Activated T-cell treated with anti-CD3 and anti-CD28 coated beads for 48 hours (primary cell): ENCODE results near the gene PTPRQ.

Experiments used
- DNase-seq: peaks from one replicate; pipeline ENCODE4 v3.0.0-alpha.2; 2020; ENCODE audit warnings: low read depth

Gene PTPRQ

GRCh38 chr12:80702889-80703805, 259.1 kb downstream of the PTPRQ start:
- no peak for DNase-seq

DNA sequence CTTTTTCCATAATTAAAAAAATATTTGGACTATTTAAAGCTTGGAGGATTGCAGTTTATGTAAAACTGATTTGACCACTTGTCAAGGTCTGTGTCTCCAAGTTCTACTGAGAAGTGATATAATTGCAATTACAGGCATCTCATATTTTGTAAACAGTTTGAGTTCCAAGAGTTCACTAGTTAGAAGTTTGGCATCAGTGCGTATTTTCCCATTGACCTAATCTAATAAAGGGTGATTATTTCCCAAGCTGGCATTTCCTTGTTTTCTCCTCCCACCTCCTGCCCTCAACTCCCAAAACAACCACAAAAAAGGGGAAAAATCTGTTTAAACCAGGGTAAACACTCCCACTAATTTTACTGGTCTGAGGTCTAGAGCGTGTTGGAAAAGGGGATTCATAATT, 260.4 kb downstream of the PTPRQ start:
- no peak for DNase-seq

- no peak for DNase-seq
Measured at GRCh38 chr12:80707126-80707829, 263.2 kb downstream of the PTPRQ start, which contains the start of gene MYF6. TSS of gene MYF6 (plus strand) at chr12:80707634. CDS start at chr12:80707720, 86 bp downstream.

DNA sequence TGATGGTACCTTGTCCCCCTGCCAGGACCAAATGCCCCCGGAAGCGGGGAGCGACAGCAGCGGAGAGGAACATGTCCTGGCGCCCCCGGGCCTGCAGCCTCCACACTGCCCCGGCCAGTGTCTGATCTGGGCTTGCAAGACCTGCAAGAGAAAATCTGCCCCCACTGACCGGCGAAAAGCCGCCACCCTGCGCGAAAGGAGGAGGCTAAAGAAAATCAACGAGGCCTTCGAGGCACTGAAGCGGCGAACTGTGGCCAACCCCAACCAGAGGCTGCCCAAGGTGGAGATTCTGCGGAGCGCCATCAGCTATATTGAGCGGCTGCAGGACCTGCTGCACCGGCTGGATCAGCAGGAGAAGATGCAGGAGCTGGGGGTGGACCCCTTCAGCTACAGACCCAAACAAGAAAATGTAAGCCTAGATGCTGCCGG, 263.8 kb downstream of the PTPRQ start:
- DNase-seq, result no peak

- DNase-seq, result no peak
Measured at GRCh38 chr12:80708259-80708974, 264.4 kb downstream of the PTPRQ start.

DNA sequence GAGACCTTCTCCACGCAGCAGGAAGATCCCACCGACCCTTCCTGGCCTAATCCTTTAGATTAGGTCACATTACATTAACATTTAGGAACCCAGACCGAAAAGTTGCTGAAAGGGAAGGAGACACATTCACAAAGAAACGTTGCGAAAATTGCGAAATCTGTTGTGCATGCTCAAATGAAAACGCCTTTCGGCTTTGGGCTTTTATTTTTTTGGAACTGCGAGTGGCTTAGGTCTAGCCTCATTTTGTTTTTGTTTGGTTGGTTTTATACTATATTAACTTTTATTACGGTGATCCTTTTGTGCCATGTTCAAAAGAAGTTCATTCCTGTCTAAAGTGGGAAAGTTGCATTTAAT, 264.9 kb downstream of the PTPRQ start:
- DNase-seq, result no peak

DNA sequence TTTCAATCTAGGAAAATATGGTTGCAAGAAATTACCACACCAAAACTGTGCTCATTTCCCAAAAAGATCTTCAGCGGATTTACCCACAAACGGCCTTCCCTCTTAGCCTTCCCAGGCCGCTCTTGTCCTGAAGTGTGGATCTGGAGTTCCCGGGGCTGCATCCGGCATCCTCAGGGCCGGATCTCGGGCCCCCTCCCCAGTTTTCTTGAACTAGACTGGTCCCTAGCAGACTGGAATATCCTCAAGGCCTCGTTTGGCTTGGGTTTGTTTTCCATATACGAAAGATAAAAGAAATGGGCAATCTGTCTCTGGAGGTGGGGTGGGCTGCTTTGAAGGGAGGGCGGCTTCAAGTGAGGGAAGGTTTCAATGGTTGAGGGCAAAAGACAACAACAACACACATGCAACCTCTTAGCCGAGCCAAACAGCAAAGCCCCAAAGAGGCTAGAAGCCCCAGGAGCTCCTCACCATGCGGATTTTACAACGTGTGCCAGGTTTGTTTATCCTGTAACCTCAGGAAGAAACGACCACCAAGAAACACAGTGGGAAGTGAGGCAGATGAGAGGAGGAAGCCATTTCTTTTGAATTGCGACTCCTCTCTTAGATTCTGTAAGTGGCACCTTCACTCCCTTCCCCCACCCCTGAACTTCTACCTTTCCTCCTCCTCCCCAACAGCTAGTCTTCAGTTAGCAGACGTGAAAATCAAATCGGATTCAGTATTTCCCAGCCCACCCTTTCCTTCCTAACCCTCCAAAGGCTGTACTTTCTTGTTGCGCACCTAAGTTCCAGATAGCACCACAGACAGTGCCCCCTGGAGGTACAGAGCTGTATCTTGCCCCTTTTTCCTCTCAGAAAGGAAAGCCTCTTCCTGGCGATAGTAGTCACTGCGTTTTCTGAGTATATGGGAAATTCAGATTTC, 266.0 kb downstream of the PTPRQ start:
- DNase-seq, result no peak

GRCh38 chr12:80710727-80711449, 266.9 kb downstream of the PTPRQ start:
- no peak for DNase-seq

DNA sequence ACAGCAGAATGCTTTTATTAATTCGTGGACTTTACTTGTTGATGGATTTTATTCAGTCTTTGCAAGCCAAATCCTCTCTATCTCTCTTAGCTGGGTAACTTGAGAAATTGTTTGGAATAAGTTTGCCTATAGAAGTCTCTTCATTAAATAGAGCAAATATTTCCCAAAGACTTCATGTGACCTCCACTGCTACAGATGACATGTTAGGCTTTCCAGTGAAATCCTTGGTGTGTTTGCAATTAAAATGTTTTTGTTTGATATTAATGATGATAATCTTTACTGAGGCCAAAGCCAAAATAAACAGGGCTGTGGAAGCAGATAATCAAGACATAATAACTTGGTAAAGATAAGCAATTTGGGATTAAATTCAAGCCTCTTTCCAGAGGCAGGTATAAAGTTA, 267.8 kb downstream of the PTPRQ start:
- DNase-seq, result no peak

GRCh38 chr12:80712866-80713265, 268.8 kb downstream of the PTPRQ start:
- DNase-seq, result no peak

GRCh38 chr12:80713419-80713818, 269.4 kb downstream of the PTPRQ start:
- DNase-seq, result no peak

DNA sequence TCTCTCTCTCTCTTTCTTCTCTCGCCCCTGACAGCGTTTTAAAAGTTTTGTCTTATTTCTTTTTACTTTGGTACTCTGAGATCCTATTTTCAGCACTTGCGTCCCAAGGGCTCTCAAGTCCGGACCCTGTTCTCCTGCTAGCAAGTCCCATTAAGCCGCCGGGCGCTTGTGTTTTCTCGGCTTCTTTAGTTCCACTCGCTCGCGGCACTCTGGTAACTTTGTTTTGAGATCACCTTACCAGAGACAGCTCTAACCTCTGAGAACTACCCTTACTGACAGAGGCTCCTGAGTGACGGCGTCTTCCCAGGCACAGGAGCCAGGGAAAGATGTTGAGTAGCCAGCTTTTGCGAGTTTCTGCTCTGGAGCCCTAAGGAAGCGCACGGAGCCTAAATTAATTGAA, 270.0 kb downstream of the PTPRQ start:
- DNase-seq, result no peak

- DNase-seq, result no peak
Measured at GRCh38 chr12:80714846-80715245, 270.8 kb downstream of the PTPRQ start.

GRCh38 chr12:80715713-80716249, 271.7 kb downstream of the PTPRQ start:
- no peak for DNase-seq

GRCh38 chr12:80716696-80717469, 272.8 kb downstream of the PTPRQ start, which contains the start of gene MYF5:
TSS of gene MYF5 (plus strand) at chr12:80716912. CDS start at chr12:80717064, 152 bp downstream.
- no peak for DNase-seq

DNA sequence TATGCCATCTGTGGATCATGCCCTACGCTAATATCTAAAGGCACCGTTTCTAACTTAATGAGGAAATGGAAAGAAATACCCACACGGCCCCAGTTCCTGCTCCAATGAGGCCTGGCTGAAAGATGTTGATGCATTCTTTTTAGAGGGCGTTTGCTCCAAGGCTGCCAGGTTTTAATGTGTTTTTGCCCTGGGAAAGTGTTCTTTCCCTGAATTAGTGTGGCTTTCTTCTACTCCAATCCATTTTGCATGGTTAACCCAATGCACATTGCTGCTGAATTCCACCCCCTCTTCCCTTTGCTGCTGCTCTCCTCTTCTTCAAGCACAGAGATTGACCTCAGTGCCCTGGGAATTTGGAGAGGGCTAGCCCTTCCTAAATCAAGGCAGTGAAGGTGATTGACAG, 273.8 kb downstream of the PTPRQ start:
- DNase-seq, result no peak

DNA sequence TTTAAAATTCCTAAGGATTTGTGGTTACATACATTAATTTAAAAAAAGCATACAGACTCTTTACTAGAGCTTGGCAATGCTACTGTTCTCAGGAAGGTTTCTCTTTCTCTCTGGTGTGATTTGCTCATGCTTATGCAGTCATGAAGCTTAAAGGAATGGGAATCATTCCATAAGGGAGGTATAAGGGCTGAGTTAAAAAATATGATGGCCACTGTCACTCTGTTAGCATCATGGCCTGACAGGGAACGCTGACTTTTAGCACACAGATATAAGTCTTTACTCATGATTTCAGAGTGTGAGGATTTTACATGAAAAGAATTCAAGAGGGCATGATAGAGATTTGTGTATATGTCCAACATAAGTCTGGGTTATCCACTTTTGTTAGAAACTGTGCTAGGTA, 276.5 kb downstream of the PTPRQ start:
- no peak for DNase-seq

- no peak for DNase-seq
Measured at GRCh38 chr12:80721326-80721725, 277.3 kb downstream of the PTPRQ start.
